A549 (cell line): ENCODE data around the gene CORO2A. TPM values are rescaled to one million over a fixed set of nuclear protein-coding genes. Genes with fewer than 3 reads are reported as not detected.

ENCODE experiments used
- ATAC-seq, 2 experiments: fragments of 200-7000 bp in 1 of 2; fragments of >200 bp in 1 of 2; cut with Nextera tagmentation in 1 of 2; cut with Tn5 transposase in 1 of 2; 3 replicates each; pipeline versions ENCODE4 v1.8.0 to v1.9.1; 2018 to 2020; ENCODE audit warnings: mild to moderate bottlenecking in 1 of 2, moderate library complexity in 1 of 2
- CTCF ChIA-PET: fragments of 300-600 bp; sonication (Branson Sonifier 250); formaldehyde crosslinking; extraction: SDS; loops from one replicate; lab custom pipeline; 2021; ENCODE audit warnings: antibody characterized with exemption, inconsistent platforms; lab: Yijun Ruan, JAX
- POLR2A ChIA-PET: fragments of 350-600 bp; formaldehyde crosslinking; extraction: SDS; loops from one replicate; lab custom pipeline; 2021; ENCODE audit warnings: antibody characterized with exemption, inconsistent platforms; lab: Yijun Ruan, JAX
- DNase-seq, 2 experiments: peaks; one replicate each; pipeline versions ENCODE4 v3.0.0 to v3.0.0-alpha.2; 2011 to 2016; ENCODE audit warnings: low read depth in 1 of 2, low spot score in 1 of 2
- FAIRE-seq: peaks from 2 replicates; lab custom pipeline; 2011; peaks lifted over from hg19 to GRCh38; lab: Jason Lieb, UNC
- H3K27ac ChIP-seq, 2 experiments: fragments of >200 bp; sonication (Bioruptor Twin); formaldehyde crosslinking; 3 replicates each; pipeline ENCODE4 v1.5.1; 2016 to 2017
- H3K4me1 ChIP-seq: fragments of >200 bp; sonication (Bioruptor Twin); formaldehyde crosslinking; 3 replicates; pipeline ENCODE4 v1.6.1; 2016
- H3K4me2 ChIP-seq: fragments of >200 bp; sonication (Bioruptor Twin); formaldehyde crosslinking; 3 replicates; pipeline ENCODE4 v1.6.1; 2016
- H3K4me3 ChIP-seq: fragments of >200 bp; sonication (Bioruptor Twin); formaldehyde crosslinking; 3 replicates; pipeline ENCODE4 v1.5.1; 2016
- H3K9me3 ChIP-seq: fragments of >200 bp; sonication (Bioruptor Twin); formaldehyde crosslinking; 3 replicates; pipeline ENCODE4 v1.6.1; 2016
- CHD2 ChIP-seq: fragments of 150-350 bp; IDR thresholded peaks from 2 replicates; pipeline ENCODE4 v1.6.1; 2014; ENCODE audit warnings: low read length; ENCODE audit not compliant: partially characterized antibody
- EHF ChIP-seq: fragments of 250-450 bp; sonication (Bioruptor Pico); IDR thresholded peaks from 2 replicates; pipeline ENCODE4 v1.5.0; 2020; ENCODE audit warnings: mild to moderate bottlenecking
- HDAC2 ChIP-seq: fragments of 200-600 bp; sonication (generic); IDR thresholded peaks from 2 replicates; pipeline ENCODE4 v1.6.1; 2016
- HEYL ChIP-seq: fragments of 250-450 bp; sonication (Bioruptor Pico); IDR thresholded peaks from 2 replicates; pipeline ENCODE4 v1.8.0; 2021; ENCODE audit warnings: mild to moderate bottlenecking, moderate library complexity
- HOXB13 ChIP-seq: fragments of 250-450 bp; sonication (Bioruptor Pico); IDR thresholded peaks from 2 replicates; pipeline ENCODE4 v1.5.0; 2020; ENCODE audit warnings: low read depth, mild to moderate bottlenecking, moderate library complexity
- HOXB5 ChIP-seq: fragments of 250-450 bp; sonication (Bioruptor Pico); IDR thresholded peaks from 2 replicates; pipeline ENCODE4 v1.5.0; 2020; ENCODE audit warnings: mild to moderate bottlenecking, moderate library complexity
- JUN ChIP-seq, 2 experiments: fragments of >200 bp; sonication (Bioruptor Twin); formaldehyde crosslinking; IDR thresholded peaks; 2 replicates in 1 of 2; 3 replicates in 1 of 2; pipeline ENCODE4 v1.6.1; 2016 to 2017
- KDM1A ChIP-seq: fragments of 200-600 bp; sonication (generic); IDR thresholded peaks from 2 replicates; pipeline ENCODE4 v1.6.1; 2016; ENCODE audit warnings: low read depth, mild to moderate bottlenecking
- KDM5A ChIP-seq: fragments of 200-600 bp; sonication (generic); IDR thresholded peaks from 2 replicates; pipeline ENCODE4 v1.6.1; 2016; ENCODE audit warnings: antibody characterized with exemption, mild to moderate bottlenecking
- MYC ChIP-seq: IDR thresholded peaks from 2 replicates; pipeline ENCODE4 v1.6.1; 2012; ENCODE audit warnings: mild to moderate bottlenecking, inconsistent platforms, low read length, improper control_type of control experiment, borderline replicate concordance
- NFE2L2 ChIP-seq: fragments of 150-350 bp; conservative IDR thresholded peaks from 2 replicates; pipeline ENCODE4 v1.6.1; 2014; ENCODE audit warnings: low read length
- PHF8 ChIP-seq: fragments of 200-600 bp; sonication (generic); IDR thresholded peaks from 2 replicates; pipeline ENCODE4 v1.6.1; 2016; ENCODE audit warnings: low read depth, mild to moderate bottlenecking, antibody characterized with exemption, moderate library complexity, borderline replicate concordance
- POLR2A ChIP-seq: IDR thresholded peaks from 2 replicates; pipeline ENCODE4 v1.6.1; 2012; ENCODE audit warnings: mild to moderate bottlenecking, low read length
- POLR2AphosphoS2 ChIP-seq: conservative IDR thresholded peaks from 2 replicates; pipeline ENCODE4 v1.6.1; 2012; ENCODE audit warnings: low read length, improper control_type of control experiment, inconsistent platforms
- RAD21 ChIP-seq, 2 experiments: fragments of >200 bp in 1 of 2; sonication (Bioruptor Twin) in 1 of 2; formaldehyde crosslinking in 1 of 2; IDR thresholded peaks in 1 of 2; conservative IDR thresholded peaks in 1 of 2; 2 replicates in 1 of 2; 3 replicates in 1 of 2; pipeline ENCODE4 v1.6.1; 2012 to 2018; ENCODE audit warnings: inconsistent platforms in 1 of 2
- RNF2 ChIP-seq: fragments of 200-600 bp; sonication (generic); IDR thresholded peaks from 2 replicates; pipeline ENCODE4 v1.6.1; 2016; ENCODE audit warnings: low read depth, mild to moderate bottlenecking, antibody characterized with exemption, moderate library complexity, borderline replicate concordance
- SMC3 ChIP-seq: fragments of >200 bp; sonication (Bioruptor Twin); formaldehyde crosslinking; IDR thresholded peaks from 3 replicates; pipeline ENCODE4 v1.6.1; 2018; ENCODE audit warnings: inconsistent platforms
- SREBF2 ChIP-seq: fragments of 450-650 bp; IDR thresholded peaks from 2 replicates; pipeline ENCODE4 v1.6.1; 2014; ENCODE audit warnings: mild to moderate bottlenecking, moderate library complexity
- TP53 ChIP-seq: fragments of 250-450 bp; sonication (Bioruptor Pico); IDR thresholded peaks from 2 replicates; pipeline ENCODE4 v1.5.0; 2021; ENCODE audit warnings: mild to moderate bottlenecking, moderate library complexity
- ZNF302 ChIP-seq: fragments of 250-450 bp; sonication (Bioruptor Pico); IDR thresholded peaks from 2 replicates; pipeline ENCODE4 v1.9.0; 2021; ENCODE audit warnings: inconsistent platforms, mild to moderate bottlenecking, moderate library complexity
- WGBS: methylation state at CpG from one replicate; pipeline ENCODE4 v1.1.6; 2017; ENCODE audit errors: missing lambda C conversion rate; 5-methylcytosine and 5-hydroxymethylcytosine counted together
- polyA plus RNA-seq, 4 experiments: library from polyadenylated mRNA; depleted of rRNA in 3 of 4; stranded (reverse); fragments of >200 nt; fragmentation: RNase III in 1 of 4; extraction: RNeasy Plus Mini Kit Qiagen cat#74134 plus additional on column Dnase treatment in 1 of 4; gene quantifications; 2 replicates in 3 of 4; 3 replicates in 1 of 4; pipeline ENCODE4 v1.2.3, GENCODE V29; 2011 to 2017
- TF ChIP-seq, protein P1 (sequence below): IDR thresholded peaks from 2 replicates; pipeline ENCODE4 v1.6.1; 2012
- TF ChIP-seq, protein P2 (sequence below): fragments of 250-450 bp; sonication (Bioruptor Pico); IDR thresholded peaks from 2 replicates; pipeline ENCODE4 v1.5.0; 2020; ENCODE audit warnings: low read depth, mild to moderate bottlenecking, moderate library complexity
- TF ChIP-seq, protein P3 (sequence below): IDR thresholded peaks from 2 replicates; pipeline ENCODE4 v1.6.1; 2012
- TF ChIP-seq, protein P4 (sequence below): fragments of 150-350 bp; IDR thresholded peaks from 2 replicates; pipeline ENCODE4 v1.6.1; 2014; ENCODE audit warnings: low read depth, mild to moderate bottlenecking, low read length

CORO2A gene
- polyA plus RNA-seq, 2 of the 4 experiments (the other 2 are of a cell fraction), result 0.49 to 2.0 TPM

DNA sequence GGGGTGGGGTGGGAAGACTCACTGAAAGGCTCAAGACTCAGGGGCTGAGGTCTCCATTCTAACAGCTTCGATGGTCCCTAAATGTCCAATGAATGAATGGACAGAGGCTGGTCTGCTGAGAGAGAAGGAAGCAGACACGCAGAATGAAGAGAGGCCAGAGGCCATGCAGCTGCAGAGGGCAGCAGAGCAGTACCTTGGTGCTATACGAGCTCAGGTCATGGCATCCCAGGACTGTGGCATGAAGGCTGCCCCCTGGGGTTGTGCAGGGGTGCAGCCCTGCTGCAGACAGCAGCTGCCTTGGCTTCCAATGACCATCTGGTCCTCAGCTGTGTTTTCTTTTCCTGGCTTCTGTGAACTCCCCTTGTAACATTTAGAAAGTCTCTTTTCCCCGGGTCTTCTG is 15.2 kb upstream of the CORO2A start:
- no peak for TF ChIP-seq EHF (CRISPR knock-in tag)
- TF ChIP-seq NFE2L2, result no peak
- no peak for TF ChIP-seq KDM5A
- TF ChIP-seq HOXB13, result no peak
- TF ChIP-seq SMC3, result 0 out of 3 replicates have a peak, but pooled peaks have one; percentile 6
- no peak for TF ChIP-seq HEYL (CRISPR knock-in tag)
- 0 out of 5 replicates have a peak, but pooled peaks of 1 of the 2 experiments have one; percentile 7 for TF ChIP-seq RAD21 (conservative IDR thresholded peaks at IDR 0.05 in 1 of 2, IDR thresholded peaks at IDR 0.05 in 1 of 2)
- no peak for TF ChIP-seq TP53 (CRISPR knock-in tag)
- TF ChIP-seq, protein P1, sequence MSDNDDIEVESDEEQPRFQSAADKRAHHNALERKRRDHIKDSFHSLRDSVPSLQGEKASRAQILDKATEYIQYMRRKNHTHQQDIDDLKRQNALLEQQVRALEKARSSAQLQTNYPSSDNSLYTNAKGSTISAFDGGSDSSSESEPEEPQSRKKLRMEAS, result no peak
- TF ChIP-seq, protein P2, sequence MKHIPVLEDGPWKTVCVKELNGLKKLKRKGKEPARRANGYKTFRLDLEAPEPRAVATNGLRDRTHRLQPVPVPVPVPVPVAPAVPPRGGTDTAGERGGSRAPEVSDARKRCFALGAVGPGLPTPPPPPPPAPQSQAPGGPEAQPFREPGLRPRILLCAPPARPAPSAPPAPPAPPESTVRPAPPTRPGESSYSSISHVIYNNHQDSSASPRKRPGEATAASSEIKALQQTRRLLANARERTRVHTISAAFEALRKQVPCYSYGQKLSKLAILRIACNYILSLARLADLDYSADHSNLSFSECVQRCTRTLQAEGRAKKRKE (CRISPR knock-in tag), result no peak
- TF ChIP-seq CHD2, result no peak
- TF ChIP-seq SREBF2, result no peak
- TF ChIP-seq PHF8, result no peak
- no peaks in the 10 kb centered on the region for H3K9me3 ChIP-seq
- DNase-seq (no peak), ATAC-seq (peak; percentile 31 to 40; a peak in 2 of 6 replicates), FAIRE-seq (no peak)
- peaks cover 3% of the 10 kb centered on the region; the same call in 1 of the 3 replicates for H3K4me1 ChIP-seq
- no peak overlapping the region for H3K27ac ChIP-seq
- CTCF ChIA-PET, result interaction anchor here (0.9 to 8.2 kb wide), 10 partner anchors 9 to 569 kb away, joined by 3 to 127 read pairs (median 32); partner anchors contain the start of gene TBC1D2
- 68% methylated on average over 4 of the region's 4 CpGs for WGBS
- POLR2A ChIA-PET, result interaction anchor here (1.0 kb wide), 1 partner anchor 48 kb away, joined by 3 read pairs; the partner anchor contains the start of gene TBC1D2
- H3K4me3 ChIP-seq, result no peak overlapping the region
- no peak overlapping the region for H3K4me2 ChIP-seq

DNA sequence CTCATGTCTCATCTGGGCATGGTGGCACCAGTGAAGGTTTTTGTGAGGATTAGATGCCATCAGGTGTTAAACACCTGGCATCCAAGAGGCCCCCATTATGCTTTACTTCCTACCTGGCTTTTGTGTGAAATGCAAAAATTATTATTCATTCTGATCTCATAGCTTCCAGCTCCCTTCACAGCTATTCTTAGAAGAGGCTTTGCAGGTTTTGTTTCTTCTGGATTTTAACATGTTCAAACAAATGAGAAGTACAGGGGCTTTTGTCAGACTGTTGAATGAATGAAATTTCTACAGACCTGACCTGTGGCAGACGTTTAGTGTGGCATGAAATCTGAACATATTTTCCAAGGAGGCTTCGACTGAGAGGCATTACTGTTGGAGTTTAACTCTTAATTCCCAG is 14.3 kb upstream of the CORO2A start:
- FAIRE-seq (no peak), ATAC-seq (no peak)

More for the DNA sequence above, 14.3 kb upstream of the CORO2A start:
- no peak overlapping the region for H3K4me2 ChIP-seq
- WGBS, result 27% methylated on average over 2 of the region's 2 CpGs
- no peak for DNase-seq
- CTCF ChIA-PET, result interaction anchor here (1.0 to 8.2 kb wide), 15 partner anchors 10 to 578 kb away, joined by 3 to 127 read pairs (median 9); partner anchors contain the start of gene TBC1D2
- peaks cover 3% of the 10 kb centered on the region; the same call in 1 of the 3 replicates for H3K4me1 ChIP-seq
- no peak overlapping the region for H3K27ac ChIP-seq
- POLR2A ChIA-PET, result no interaction called here
- H3K4me3 ChIP-seq, result no peak overlapping the region
- H3K9me3 ChIP-seq, result no peaks in the 10 kb centered on the region
- TF ChIP-seq POLR2AphosphoS2 (no peak), POLR2A (no peak), HOXB5 (no peak), JUN (IDR thresholded peaks at IDR 0.05) (no peak), CHD2 (no peak), RAD21 (conservative IDR thresholded peaks at IDR 0.05 in 1 of 2, IDR thresholded peaks at IDR 0.05 in 1 of 2) (no peak), HDAC2 (no peak), MYC (no peak), KDM1A (no peak), ZNF302 (CRISPR knock-in tag) (no peak), RNF2 (no peak)
- TF ChIP-seq, protein P3, sequence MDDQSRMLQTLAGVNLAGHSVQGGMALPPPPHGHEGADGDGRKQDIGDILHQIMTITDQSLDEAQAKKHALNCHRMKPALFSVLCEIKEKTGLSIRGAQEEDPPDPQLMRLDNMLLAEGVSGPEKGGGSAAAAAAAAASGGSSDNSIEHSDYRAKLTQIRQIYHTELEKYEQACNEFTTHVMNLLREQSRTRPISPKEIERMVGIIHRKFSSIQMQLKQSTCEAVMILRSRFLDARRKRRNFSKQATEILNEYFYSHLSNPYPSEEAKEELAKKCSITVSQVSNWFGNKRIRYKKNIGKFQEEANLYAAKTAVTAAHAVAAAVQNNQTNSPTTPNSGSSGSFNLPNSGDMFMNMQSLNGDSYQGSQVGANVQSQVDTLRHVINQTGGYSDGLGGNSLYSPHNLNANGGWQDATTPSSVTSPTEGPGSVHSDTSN, result no peak
- TF ChIP-seq, protein P4, sequence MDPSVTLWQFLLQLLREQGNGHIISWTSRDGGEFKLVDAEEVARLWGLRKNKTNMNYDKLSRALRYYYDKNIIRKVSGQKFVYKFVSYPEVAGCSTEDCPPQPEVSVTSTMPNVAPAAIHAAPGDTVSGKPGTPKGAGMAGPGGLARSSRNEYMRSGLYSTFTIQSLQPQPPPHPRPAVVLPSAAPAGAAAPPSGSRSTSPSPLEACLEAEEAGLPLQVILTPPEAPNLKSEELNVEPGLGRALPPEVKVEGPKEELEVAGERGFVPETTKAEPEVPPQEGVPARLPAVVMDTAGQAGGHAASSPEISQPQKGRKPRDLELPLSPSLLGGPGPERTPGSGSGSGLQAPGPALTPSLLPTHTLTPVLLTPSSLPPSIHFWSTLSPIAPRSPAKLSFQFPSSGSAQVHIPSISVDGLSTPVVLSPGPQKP, result no peak
